NCI-H1105 (cell line): Measurements from ENCODE around the gene MAP1A.
A peak's percentile ranks its signal among the peaks of the same experiment; 100 is the strongest.

Experiments
- DNase-seq: peaks from one replicate; lab custom pipeline; 2025; lab: John Stamatoyannopoulos, UW

The MAP1A gene

DNA sequence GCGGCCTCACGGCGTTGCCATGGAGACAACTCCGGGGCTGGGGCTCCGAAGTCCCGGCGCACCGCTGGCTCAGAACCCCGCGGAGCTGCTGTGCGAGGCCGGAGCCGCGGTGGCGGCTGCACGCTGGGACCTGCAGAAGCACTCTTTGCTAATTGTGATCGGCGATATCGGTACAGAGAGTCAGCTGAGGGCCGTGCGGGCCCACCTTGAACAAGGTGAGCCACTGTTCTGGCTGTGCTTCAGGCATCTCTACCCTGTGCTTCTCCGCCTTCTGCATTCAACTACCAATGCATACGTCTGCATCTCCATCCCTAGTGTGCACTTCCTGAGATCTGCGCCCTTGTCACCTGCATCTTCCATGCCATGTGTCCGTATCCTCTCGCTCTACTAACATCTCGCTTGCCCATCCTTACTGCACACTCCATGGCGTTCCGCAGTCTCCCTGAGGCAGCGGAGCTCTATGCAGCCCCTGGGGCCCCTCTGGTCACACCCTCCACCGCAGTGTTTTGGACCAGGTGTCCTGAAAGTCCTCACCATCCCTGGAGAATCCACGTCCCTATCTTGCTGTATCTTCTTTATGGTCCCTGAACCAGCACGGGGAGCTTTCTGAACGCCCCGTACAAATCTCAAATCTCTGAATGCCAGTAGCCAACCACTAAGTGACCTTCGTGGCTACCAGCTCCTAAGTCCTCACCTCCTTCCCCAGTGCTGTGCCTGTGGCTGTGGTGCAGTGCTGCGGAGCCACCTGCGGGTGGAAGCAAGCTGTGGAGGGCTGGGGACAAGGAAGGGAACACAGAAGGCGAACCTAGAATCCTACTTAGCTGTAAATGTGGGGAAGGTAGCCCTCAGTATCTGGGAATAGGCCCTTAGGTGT, 6.2 kb upstream of the MAP1A start:
- no peak for DNase-seq

- DNase-seq, result no peak
Measured at GRCh38 chr15:43513550-43513949, 3.9 kb upstream of the MAP1A start.

- no peak for DNase-seq
Measured at GRCh38 chr15:43514241-43515057, 3.0 kb upstream of the MAP1A start.

DNA sequence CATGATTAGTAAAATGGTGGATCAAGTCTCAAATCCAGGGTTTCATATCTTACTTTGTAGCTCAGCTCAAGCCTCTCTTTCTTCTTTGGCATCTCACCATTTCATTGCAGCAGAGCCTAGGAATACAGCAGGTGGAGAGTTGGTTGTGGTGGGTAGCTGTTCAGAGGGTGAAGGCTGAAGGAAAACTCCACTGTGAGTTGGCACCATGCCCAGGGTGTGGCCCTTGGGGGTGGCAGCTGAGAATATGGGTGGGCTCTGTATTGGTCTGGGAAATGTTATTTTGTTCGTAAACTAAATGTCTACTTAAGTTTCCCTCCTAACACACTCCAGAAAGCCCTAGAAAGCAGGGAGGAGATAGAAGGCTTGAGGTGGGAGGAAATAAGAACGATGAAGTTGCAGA, 1.7 kb upstream of the MAP1A start:
- DNase-seq, result no peak

DNA sequence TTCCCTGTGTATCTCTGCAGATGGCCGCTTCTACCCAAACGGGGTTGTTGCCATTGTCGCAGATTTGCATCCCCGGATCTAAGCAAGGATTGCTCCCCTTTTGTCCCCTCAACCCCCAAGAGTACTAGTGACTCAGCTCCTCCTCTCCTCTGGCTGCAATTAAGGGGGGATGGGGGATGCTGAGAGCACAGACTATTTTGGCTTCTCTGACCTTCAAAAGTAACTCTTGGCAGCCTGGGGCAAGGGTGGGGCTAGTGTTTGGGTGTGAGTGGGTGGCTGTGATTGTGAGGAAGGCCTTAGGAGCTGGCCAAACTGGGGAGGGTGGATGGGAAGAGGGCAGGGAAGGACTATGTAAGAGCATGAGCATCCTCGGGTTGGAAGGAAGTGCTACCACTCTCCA, 1.2 kb upstream of the MAP1A start:
- no peak for DNase-seq

DNA sequence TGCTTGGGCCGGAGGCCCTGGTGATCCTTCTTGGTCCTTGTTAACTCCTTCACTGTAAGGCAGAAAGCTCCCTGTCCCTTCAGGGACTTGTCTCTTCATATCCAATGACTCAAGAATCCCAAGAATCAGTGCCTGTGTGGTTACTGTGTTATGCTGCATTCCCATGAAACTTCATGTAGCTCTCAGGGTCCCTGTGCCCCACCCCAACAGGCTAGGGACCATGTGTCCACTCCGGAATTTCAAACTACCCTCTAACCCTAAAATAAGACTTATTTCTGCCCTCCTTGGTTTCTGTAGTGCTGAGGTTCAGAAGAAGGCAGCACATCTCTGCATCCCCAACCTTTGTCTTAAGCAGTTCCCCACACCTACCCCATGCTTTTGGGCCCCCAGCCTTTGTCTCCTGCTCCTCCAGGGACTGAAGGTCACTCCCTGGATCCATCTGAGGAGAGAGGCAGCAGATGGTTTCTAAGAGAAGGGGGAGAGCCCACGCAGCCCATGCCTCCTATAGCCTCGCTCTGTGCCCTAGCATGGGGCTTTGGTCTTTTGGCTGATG, 531 bp upstream of the MAP1A start:
- DNase-seq, result no peak

DNA sequence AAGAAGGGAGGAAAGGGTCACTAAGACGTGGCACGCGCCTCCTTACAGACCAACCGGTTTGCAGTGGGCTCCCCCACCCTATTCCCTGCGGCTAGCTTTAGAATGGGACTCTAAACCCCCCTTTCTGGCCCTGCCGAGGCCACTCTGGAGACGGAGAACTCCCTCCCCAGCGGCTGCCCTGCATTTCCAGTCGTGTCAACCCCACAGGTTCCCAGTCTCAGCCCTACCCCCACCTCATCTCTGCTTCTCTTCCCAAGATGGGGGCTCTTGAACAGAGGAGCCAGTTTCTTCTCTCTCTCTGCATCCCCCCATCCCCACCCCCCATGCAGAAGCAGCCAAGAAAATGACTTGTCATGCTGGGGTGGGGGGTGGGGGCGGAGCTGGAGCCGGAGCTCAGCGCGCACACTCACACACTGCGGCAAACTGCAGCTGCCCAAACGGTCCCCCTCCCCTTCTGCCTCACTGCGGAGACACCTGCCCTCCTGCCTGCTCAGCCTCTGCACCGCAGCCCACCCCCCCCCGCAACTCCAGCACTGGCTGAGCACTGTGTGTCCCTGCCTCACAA, 871 bp downstream of the MAP1A start:
- peak; percentile 42 for DNase-seq

DNA sequence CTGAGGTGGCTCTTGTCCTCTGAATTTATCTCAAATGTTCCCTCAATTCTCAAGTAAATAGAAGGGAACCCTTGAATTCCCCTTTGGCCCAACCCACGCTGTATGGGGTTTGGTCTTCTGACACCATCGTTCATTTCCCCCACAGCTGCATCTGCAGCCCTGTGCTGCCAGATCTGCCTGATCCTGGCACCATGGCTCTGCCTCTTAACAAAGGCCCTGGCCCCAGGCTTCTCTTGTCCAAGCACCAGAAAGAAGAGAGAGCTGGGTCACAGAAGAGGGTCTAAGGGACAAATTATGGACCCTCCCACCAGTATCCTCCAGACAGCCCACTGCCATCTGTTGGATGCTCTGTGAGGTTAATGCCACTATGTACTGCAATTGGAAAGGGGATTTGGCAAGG, 1.8 kb downstream of the MAP1A start:
- DNase-seq, result no peak

DNA sequence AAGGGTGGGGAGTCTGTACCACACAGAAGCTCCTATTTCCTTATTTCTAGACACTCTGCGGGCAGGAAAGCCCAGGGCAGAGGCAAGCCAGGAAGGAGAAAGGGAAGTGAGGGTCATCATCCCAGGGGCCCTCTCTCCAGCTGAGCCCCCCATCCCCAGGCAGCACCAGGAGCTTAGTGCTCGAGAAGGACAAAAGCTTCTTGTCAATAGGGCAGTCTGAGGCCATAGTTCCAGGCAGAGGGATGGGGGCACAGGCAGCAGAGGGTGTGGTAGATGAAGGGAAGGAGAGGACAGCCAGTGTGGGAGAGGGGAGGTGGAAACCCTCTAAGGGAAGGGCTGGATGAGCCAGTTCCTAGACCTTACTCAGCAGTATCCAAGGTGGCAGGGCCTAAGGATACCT, 2.7 kb downstream of the MAP1A start:
- no peak for DNase-seq

GRCh38 chr15:43521419-43521818, 4.0 kb downstream of the MAP1A start:
- DNase-seq, result no peak

DNA sequence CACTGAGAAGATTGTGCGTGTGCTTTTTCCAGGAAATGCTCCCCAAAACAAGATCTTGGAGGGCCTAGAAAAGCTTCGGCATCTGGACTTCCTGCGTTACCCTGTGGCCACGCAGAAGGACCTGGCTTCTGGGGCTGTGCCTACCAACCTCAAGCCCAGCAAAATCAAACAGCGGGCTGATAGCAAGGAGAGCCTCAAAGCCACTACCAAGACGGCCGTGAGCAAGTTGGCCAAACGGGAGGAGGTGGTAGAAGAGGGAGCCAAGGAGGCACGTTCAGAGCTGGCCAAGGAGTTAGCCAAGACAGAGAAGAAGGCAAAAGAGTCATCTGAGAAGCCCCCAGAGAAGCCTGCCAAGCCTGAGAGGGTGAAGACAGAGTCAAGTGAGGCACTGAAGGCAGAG, 4.8 kb downstream of the MAP1A start:
- no peak for DNase-seq

DNA sequence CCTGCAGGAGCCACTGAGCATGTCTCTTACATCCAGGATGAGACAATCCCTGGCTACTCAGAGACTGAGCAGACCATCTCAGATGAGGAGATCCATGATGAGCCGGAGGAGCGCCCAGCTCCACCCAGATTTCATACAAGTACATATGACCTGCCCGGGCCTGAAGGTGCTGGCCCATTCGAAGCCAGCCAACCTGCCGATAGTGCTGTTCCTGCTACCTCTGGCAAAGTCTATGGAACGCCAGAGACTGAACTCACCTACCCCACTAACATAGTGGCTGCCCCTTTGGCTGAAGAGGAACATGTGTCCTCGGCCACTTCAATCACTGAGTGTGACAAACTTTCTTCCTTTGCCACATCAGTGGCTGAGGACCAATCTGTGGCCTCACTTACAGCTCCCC, 6.2 kb downstream of the MAP1A start:
- no peak for DNase-seq

DNA sequence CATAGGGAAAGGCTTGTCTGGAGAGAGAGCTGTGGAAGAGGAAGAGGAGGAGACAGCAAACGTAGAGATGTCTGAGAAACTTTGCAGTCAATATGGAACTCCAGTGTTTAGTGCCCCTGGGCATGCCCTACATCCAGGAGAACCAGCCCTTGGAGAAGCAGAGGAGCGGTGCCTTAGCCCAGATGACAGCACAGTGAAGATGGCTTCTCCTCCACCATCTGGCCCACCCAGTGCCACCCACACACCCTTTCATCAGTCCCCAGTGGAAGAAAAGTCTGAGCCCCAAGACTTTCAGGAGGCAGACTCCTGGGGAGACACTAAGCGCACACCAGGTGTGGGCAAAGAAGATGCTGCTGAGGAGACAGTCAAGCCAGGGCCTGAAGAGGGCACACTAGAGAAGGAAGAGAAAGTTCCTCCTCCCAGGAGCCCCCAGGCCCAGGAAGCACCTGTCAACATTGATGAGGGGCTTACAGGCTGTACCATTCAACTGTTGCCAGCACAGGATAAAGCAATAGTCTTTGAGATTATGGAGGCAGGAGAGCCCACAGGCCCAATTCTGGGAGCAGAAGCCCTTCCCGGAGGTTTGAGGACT, 6.9 kb downstream of the MAP1A start:
- DNase-seq, result no peak

DNA sequence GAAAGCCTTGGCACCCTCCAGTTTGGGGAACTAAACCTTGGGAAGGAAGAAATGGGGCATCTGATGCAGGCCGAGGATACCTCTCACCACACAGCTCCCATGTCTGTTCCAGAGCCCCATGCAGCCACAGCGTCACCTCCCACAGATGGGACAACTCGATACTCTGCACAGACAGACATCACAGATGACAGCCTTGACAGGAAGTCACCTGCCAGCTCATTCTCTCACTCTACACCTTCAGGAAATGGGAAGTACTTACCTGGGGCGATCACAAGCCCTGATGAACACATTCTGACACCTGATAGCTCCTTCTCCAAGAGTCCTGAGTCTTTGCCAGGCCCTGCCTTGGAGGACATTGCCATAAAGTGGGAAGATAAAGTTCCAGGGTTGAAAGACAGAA, 7.7 kb downstream of the MAP1A start:
- DNase-seq, result no peak

DNA sequence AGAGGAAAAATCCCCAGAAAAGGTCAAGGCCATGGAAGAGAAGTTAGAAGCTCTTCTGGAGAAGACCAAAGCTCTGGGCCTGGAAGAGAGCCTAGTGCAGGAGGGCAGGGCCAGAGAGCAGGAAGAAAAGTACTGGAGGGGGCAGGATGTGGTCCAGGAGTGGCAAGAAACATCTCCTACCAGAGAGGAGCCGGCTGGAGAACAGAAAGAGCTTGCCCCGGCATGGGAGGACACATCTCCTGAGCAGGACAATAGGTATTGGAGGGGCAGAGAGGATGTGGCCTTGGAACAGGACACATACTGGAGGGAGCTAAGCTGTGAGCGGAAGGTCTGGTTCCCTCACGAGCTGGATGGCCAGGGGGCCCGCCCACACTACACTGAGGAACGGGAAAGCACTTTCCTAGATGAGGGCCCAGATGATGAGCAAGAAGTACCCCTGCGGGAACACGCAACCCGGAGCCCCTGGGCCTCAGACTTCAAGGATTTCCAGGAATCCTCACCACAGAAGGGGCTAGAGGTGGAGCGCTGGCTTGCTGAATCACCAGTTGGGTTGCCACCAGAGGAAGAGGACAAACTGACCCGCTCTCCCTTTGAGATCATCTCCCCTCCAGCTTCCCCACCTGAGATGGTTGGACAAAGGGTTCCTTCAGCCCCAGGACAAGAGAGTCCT, 9.0 kb downstream of the MAP1A start:
- DNase-seq, result no peak

DNA sequence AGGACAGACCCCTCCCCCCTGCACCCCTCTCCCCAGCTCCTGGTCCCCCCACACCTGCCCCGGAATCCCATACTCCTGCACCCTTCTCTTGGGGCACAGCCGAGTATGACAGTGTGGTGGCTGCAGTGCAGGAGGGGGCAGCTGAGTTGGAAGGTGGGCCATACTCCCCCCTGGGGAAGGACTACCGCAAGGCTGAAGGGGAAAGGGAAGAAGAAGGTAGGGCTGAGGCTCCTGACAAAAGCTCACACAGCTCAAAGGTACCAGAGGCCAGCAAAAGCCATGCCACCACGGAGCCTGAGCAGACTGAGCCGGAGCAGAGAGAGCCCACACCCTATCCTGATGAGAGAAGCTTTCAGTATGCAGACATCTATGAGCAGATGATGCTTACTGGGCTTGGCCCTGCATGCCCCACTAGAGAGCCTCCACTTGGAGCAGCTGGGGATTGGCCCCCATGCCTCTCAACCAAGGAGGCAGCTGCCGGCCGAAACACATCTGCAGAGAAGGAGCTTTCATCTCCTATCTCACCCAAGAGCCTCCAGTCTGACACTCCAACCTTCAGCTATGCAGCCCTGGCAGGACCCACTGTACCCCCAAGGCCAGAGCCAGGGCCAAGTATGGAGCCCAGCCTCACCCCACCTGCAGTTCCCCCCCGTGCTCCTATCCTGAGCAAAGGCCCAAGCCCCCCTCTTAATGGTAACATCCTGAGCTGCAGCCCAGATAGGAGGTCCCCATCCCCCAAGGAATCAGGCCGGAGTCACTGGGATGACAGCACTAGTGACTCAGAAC, 9.8 kb downstream of the MAP1A start:
- DNase-seq, result no peak

DNA sequence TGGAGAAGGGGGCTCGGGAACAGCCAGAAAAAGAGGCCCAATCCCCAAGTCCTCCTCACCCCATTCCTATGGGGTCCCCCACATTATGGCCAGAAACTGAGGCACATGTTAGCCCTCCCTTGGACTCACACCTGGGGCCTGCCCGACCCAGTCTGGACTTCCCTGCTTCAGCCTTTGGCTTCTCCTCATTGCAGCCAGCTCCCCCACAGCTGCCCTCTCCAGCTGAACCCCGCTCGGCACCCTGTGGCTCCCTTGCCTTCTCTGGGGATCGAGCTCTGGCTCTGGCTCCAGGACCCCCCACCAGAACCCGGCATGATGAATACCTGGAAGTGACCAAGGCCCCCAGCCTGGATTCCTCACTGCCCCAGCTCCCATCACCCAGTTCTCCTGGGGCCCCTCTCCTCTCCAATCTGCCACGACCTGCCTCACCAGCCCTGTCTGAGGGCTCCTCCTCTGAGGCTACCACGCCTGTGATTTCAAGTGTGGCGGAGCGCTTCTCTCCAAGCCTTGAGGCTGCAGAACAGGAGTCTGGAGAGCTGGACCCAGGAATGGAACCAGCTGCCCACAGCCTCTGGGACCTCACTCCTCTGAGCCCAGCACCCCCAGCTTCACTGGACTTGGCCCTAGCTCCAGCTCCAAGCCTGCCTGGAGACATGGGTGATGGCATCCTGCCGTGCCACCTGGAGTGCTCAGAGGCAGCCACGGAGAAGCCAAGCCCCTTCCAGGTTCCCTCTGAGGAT, 10.6 kb downstream of the MAP1A start:
- no peak for DNase-seq

- no peak for DNase-seq
Measured at GRCh38 chr15:43528542-43529007, 11.2 kb downstream of the MAP1A start.

DNA sequence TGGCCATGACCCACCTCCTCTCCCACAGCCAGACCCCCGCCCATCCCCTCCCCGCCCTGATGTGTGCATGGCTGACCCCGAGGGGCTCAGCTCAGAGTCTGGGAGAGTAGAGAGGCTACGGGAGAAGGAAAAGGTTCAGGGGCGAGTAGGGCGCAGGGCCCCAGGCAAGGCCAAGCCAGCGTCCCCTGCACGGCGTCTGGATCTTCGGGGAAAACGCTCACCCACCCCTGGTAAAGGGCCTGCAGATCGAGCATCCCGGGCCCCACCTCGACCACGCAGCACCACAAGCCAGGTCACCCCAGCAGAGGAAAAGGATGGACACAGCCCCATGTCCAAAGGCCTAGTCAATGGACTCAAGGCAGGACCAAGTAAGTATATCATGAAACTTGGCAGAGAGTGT, 11.7 kb downstream of the MAP1A start:
- DNase-seq, result no peak
